ENCODE results near the gene KDM3A. TPM values are rescaled to one million over a fixed set of nuclear protein-coding genes. Genes with fewer than 3 reads are reported as not detected.

The KDM3A gene
- total RNA-seq, 1 donor = 28.9 TPM

DNA sequence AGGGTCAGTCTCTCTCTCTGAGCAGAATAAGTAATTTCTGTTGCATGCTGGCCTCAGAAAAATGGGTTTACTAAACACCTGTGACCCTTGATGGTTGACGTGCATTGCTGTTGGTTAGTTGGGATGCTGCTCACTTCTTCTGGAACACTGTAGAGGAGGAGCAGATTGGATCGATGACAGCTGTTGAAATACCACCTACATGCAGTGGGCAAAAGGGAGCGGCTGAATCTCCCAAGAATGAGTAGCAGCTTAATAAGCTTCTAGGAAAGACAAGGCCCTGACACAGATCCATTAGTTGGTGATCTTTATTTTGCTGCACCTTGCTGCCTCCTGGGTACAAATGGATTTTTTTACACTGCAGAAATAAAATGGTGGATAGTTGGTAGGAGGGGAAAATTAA, 43.2 kb downstream of the KDM3A start:
- TF ChIP-seq, protein P1, sequence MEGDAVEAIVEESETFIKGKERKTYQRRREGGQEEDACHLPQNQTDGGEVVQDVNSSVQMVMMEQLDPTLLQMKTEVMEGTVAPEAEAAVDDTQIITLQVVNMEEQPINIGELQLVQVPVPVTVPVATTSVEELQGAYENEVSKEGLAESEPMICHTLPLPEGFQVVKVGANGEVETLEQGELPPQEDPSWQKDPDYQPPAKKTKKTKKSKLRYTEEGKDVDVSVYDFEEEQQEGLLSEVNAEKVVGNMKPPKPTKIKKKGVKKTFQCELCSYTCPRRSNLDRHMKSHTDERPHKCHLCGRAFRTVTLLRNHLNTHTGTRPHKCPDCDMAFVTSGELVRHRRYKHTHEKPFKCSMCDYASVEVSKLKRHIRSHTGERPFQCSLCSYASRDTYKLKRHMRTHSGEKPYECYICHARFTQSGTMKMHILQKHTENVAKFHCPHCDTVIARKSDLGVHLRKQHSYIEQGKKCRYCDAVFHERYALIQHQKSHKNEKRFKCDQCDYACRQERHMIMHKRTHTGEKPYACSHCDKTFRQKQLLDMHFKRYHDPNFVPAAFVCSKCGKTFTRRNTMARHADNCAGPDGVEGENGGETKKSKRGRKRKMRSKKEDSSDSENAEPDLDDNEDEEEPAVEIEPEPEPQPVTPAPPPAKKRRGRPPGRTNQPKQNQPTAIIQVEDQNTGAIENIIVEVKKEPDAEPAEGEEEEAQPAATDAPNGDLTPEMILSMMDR (IDR thresholded peaks at IDR 0.05; ENCODE audit: insufficient read depth, low read length) = no peak
- DNase-seq (ENCODE audit: low read depth) = no peak
- H3K4me3 ChIP-seq (ENCODE audit: low read depth, low read length) = no peak overlapping the region

DNA sequence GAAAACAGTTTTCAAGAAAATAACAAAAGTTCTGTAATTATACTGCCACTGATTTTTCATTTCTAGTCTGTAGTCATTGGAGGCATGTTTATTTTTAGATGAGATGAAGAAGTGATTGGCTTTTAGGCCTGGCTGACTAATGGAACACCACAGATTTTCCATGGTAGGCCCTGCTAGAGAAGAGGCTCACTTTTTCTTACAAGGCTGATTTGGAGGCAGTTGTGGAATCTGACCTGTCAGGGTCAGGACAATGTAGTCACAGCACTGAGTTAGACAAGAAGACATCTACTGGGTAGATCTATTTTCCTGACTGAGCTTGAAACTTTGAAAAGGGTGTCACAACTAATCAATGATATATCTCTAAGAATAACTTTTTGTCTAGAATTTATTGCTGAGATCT, 43.9 kb downstream of the KDM3A start:
- TF ChIP-seq, protein P1 (IDR thresholded peaks at IDR 0.05; ENCODE audit: insufficient read depth, low read length) = no peak
- DNase-seq (ENCODE audit: low read depth) = no peak
- H3K4me3 ChIP-seq (ENCODE audit: low read depth, low read length) = no peak overlapping the region

DNA sequence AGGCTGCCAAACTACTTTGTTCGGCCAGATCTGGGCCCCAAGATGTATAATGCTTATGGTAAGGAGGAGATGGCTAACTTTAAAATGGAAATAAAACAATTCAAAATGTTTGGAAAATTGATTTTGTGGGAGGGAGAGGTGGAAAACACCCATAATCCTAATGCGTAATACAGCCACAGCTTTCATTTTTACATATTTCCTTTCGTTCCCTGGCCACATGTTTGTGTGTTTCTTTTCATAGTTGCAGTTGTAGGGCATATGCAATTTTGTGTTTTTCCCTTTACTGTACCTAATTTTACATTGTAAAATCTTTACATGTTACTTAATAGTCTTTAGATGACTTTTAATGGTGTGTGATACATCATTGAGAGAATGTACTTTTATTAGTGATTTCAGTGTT, 44.6 kb downstream of the KDM3A start:
- TF ChIP-seq, protein P1 (IDR thresholded peaks at IDR 0.05; ENCODE audit: insufficient read depth, low read length) = no peak
- no peak overlapping the region for H3K4me3 ChIP-seq (ENCODE audit: low read depth, low read length)
- DNase-seq (ENCODE audit: low read depth) = no peak

DNA sequence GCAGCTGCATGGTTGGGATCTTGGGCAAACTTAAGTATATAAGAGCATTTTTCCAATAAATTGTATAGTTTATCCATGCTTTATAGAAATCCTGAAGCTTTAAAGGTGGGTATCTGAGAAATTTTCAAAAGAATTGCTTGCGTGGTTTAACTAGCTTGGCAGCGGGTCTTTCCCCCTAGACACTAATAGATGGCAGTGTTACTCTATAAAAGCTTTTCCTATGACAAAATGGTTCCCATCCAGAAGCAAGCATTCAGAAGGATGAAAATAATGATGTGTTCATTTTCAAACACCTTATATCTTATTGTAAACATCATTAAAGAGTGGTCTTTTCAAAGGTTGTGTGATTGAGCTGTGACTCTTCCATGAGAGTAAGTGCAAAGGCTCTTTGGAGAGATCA, 45.9 kb downstream of the KDM3A start:
- TF ChIP-seq, protein P1 (IDR thresholded peaks at IDR 0.05; ENCODE audit: insufficient read depth, low read length) = no peak

DNA sequence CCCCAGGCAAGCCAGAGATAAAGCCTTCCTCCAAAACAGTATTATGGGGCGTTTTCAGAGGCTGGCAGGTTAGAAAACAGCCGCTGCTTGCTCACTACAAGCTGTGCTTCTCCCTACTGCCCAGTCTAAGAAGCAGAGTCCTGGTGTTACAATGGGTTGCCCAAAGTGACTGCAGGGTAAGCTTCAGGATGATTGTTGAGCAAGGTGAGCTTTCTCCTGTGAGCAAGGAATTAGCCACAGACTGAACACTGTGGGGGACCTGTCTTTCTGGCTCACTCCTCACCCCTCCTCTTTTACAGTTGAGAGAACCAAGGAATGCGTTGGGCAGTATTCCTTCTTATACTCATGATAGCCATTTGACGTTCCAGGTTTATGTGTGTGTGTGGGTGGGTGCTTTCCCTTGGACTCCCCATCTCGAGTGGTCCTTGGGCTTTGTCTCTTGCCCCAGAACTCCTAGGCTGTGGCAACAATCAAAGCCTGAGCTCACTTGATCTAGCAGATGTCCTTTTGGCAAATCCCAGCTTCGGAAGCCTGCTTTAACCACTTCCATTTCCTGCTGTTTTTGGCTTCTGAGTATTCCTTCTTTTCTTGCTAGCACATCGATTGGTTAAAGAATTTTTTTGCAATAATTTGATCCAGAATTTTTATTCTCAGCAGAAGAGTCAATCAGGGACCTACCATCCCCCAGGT, 47.5 kb downstream of the KDM3A start:
- TF ChIP-seq, protein P1 (IDR thresholded peaks at IDR 0.05; ENCODE audit: insufficient read depth, low read length) = no peak
- no peak overlapping the region for H3K4me3 ChIP-seq (ENCODE audit: low read depth, low read length)
- DNase-seq (ENCODE audit: low read depth) = no peak

More for the DNA sequence above, 45.9 kb downstream of the KDM3A start:
- no peak overlapping the region for H3K4me3 ChIP-seq (ENCODE audit: low read depth, low read length)
- no peak for DNase-seq (ENCODE audit: low read depth)

GRCh38 chr2:86489542-86489941, 48.4 kb downstream of the KDM3A start:
- no peak for DNase-seq (ENCODE audit: low read depth)
- TF ChIP-seq, protein P1 (IDR thresholded peaks at IDR 0.05; ENCODE audit: insufficient read depth, low read length) = no peak
- H3K4me3 ChIP-seq (ENCODE audit: low read depth, low read length) = no peak overlapping the region

- no peak overlapping the region for H3K4me3 ChIP-seq (ENCODE audit: low read depth, low read length)
- TF ChIP-seq, protein P1 (IDR thresholded peaks at IDR 0.05; ENCODE audit: insufficient read depth, low read length) = no peak
- no peak for DNase-seq (ENCODE audit: low read depth)
These were observed 49.1 kb downstream of the KDM3A start for GRCh38 chr2:86490245-86490644.

Data from fibroblast of the aortic adventitia (primary cell).